ENCODE measurements around the gene GRM6.

- TF ChIP-seq CREB5 (CRISPR knock-in tag; IDR thresholded peaks at IDR 0.05; ENCODE audit: low read depth) = no peak
- no peak for TF ChIP-seq ZFP3 (CRISPR knock-in tag; IDR thresholded peaks at IDR 0.05)
- no peak for TF ChIP-seq TOX (CRISPR knock-in tag; IDR thresholded peaks at IDR 0.05; ENCODE audit: borderline replicate concordance)
- TF ChIP-seq, protein P1, sequence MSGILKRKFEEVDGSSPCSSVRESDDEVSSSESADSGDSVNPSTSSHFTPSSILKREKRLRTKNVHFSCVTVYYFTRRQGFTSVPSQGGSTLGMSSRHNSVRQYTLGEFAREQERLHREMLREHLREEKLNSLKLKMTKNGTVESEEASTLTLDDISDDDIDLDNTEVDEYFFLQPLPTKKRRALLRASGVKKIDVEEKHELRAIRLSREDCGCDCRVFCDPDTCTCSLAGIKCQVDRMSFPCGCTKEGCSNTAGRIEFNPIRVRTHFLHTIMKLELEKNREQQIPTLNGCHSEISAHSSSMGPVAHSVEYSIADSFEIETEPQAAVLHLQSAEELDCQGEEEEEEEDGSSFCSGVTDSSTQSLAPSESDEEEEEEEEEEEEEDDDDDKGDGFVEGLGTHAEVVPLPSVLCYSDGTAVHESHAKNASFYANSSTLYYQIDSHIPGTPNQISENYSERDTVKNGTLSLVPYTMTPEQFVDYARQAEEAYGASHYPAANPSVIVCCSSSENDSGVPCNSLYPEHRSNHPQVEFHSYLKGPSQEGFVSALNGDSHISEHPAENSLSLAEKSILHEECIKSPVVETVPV (CRISPR knock-in tag; IDR thresholded peaks at IDR 0.05) = no peak
- TF ChIP-seq OSR1 (CRISPR knock-in tag; IDR thresholded peaks at IDR 0.05) = no peak
- no peak for TF ChIP-seq PATZ1 (CRISPR knock-in tag; IDR thresholded peaks at IDR 0.05; ENCODE audit: borderline replicate concordance)
- TF ChIP-seq ESRRG (CRISPR knock-in tag; IDR thresholded peaks at IDR 0.05) = no peak
- TF ChIP-seq, protein P2, sequence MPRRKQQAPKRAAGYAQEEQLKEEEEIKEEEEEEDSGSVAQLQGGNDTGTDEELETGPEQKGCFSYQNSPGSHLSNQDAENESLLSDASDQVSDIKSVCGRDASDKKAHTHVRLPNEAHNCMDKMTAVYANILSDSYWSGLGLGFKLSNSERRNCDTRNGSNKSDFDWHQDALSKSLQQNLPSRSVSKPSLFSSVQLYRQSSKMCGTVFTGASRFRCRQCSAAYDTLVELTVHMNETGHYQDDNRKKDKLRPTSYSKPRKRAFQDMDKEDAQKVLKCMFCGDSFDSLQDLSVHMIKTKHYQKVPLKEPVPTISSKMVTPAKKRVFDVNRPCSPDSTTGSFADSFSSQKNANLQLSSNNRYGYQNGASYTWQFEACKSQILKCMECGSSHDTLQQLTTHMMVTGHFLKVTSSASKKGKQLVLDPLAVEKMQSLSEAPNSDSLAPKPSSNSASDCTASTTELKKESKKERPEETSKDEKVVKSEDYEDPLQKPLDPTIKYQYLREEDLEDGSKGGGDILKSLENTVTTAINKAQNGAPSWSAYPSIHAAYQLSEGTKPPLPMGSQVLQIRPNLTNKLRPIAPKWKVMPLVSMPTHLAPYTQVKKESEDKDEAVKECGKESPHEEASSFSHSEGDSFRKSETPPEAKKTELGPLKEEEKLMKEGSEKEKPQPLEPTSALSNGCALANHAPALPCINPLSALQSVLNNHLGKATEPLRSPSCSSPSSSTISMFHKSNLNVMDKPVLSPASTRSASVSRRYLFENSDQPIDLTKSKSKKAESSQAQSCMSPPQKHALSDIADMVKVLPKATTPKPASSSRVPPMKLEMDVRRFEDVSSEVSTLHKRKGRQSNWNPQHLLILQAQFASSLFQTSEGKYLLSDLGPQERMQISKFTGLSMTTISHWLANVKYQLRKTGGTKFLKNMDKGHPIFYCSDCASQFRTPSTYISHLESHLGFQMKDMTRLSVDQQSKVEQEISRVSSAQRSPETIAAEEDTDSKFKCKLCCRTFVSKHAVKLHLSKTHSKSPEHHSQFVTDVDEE (CRISPR knock-in tag; IDR thresholded peaks at IDR 0.05) = no peak
- no peak for TF ChIP-seq PPARA (CRISPR knock-in tag; IDR thresholded peaks at IDR 0.05; ENCODE audit: borderline replicate concordance)
Measured at GRCh38 chr5:178993236-178993765, 1.8 kb downstream of the GRM6 start.
